Activated CD4-positive, alpha-beta T cell treated with anti-CD3 and anti-CD28 coated beads for 48 hours (primary cell): ENCODE measurements around the gene ENTPD8.

Source experiments
- DNase-seq: peaks from one replicate; pipeline ENCODE4 v3.0.0-alpha.2; 2020

The ENTPD8 gene

GRCh38 chr9:137445275-137445807 is 4.2 kb upstream of the ENTPD8 start:
- DNase-seq, result peak; percentile 90

GRCh38 chr9:137444106-137444790 is 3.1 kb upstream of the ENTPD8 start:
- no peak for DNase-seq

GRCh38 chr9:137441935-137442321 is 771 bp upstream of the ENTPD8 start:
- no peak for DNase-seq

- no peak for DNase-seq
Observed at GRCh38 chr9:137439158-137439714, 1.9 kb downstream of the ENTPD8 start.

GRCh38 chr9:137438591-137439157 is 2.5 kb downstream of the ENTPD8 start:
- DNase-seq, result no peak

- no peak for DNase-seq
Observed at GRCh38 chr9:137437691-137438590, 3.2 kb downstream of the ENTPD8 start.

- DNase-seq, result no peak
Observed at GRCh38 chr9:137436761-137437600, 4.2 kb downstream of the ENTPD8 start.

- DNase-seq, result no peak
Observed at GRCh38 chr9:137435980-137436760, 5.0 kb downstream of the ENTPD8 start.

- no peak for DNase-seq
Observed at GRCh38 chr9:137435381-137435891, 5.7 kb downstream of the ENTPD8 start.

- no peak for DNase-seq
Observed at GRCh38 chr9:137434498-137435380, 6.4 kb downstream of the ENTPD8 start.

- no peak for DNase-seq
Observed at GRCh38 chr9:137433916-137434431, 7.2 kb downstream of the ENTPD8 start.

- DNase-seq, result no peak
Observed at GRCh38 chr9:137433349-137433915, 7.7 kb downstream of the ENTPD8 start.

- no peak for DNase-seq
Observed at GRCh38 chr9:137432687-137433348, 8.3 kb downstream of the ENTPD8 start.

GRCh38 chr9:137431416-137431931 is 9.7 kb downstream of the ENTPD8 start:
- no peak for DNase-seq

- no peak for DNase-seq
Observed at GRCh38 chr9:137430723-137431415, 10.3 kb downstream of the ENTPD8 start.

- DNase-seq, result no peak
Observed at GRCh38 chr9:137429974-137430722, 11.0 kb downstream of the ENTPD8 start.

GRCh38 chr9:137429546-137429890 is 11.6 kb downstream of the ENTPD8 start:
- DNase-seq, result no peak
